GM21390 (cell line): ENCODE data around the gene EVX1.
A peak's percentile ranks its signal among the peaks of the same experiment; 100 is the strongest.

Experiments
- ATAC-seq: cut with Tn5 transposase; IDR thresholded peaks from one replicate; pipeline ENCODE4 v1.9.1; 2021; ENCODE audit not compliant: unreplicated experiment

The EVX1 gene

GRCh38 chr7:27205325-27206280, 37.0 kb upstream of the EVX1 start:
- no peak for ATAC-seq

GRCh38 chr7:27207348-27207985, 35.1 kb upstream of the EVX1 start:
- ATAC-seq = no peak

GRCh38 chr7:27208998-27209397, 33.6 kb upstream of the EVX1 start:
- no peak for ATAC-seq

GRCh38 chr7:27209933-27210440, 32.6 kb upstream of the EVX1 start:
- ATAC-seq = no peak

GRCh38 chr7:27210441-27211083, 32.0 kb upstream of the EVX1 start:
- ATAC-seq = no peak

GRCh38 chr7:27211084-27211446, 31.5 kb upstream of the EVX1 start:
- ATAC-seq = no peak

GRCh38 chr7:27211764-27212204, 30.8 kb upstream of the EVX1 start:
- no peak for ATAC-seq

GRCh38 chr7:27212497-27213432, 29.8 kb upstream of the EVX1 start:
- ATAC-seq = no peak

- ATAC-seq = no peak
These were observed 29.0 kb upstream of the EVX1 start for GRCh38 chr7:27213433-27214238.

- ATAC-seq = no peak
These were observed 28.2 kb upstream of the EVX1 start for GRCh38 chr7:27214239-27214950.

GRCh38 chr7:27215356-27215755, 27.2 kb upstream of the EVX1 start:
- no peak for ATAC-seq

GRCh38 chr7:27217951-27218350, 24.7 kb upstream of the EVX1 start:
- no peak for ATAC-seq

- ATAC-seq = no peak
These were observed 22.8 kb upstream of the EVX1 start for GRCh38 chr7:27219821-27220220.

- no peak for ATAC-seq
These were observed 22.1 kb upstream of the EVX1 start for GRCh38 chr7:27220440-27220955.

- peak; percentile 72 for ATAC-seq
These were observed 21.3 kb upstream of the EVX1 start for GRCh38 chr7:27221201-27221797.

- no peak for ATAC-seq
These were observed 18.5 kb upstream of the EVX1 start for GRCh38 chr7:27223941-27224575.

- no peak for ATAC-seq
These were observed 17.3 kb upstream of the EVX1 start for GRCh38 chr7:27224983-27225934.
